Effector memory CD8-positive, alpha-beta T cell (primary cell): ENCODE results near the gene LMO3.

Experiments
- ATAC-seq: fragments of 150-1000 bp; cut with Tn5 transposase; replicated peaks from 2 replicates; pipeline ENCODE4 v1.10.0; 2021; ENCODE audit warnings: mild to moderate bottlenecking, moderate library complexity
- DNase-seq, 3 experiments: peaks; one replicate each; pipeline ENCODE4 v3.0.0; 2021
- H3K27ac Mint-ChIP-seq, 2 donors: one replicate each; pipeline ENCODE4 v1.8.0; 2022; ENCODE audit warnings: mild to moderate bottlenecking in 2 of 2, mixed read lengths in 2 of 2, moderate library complexity in 2 of 2
- H3K27me3 Mint-ChIP-seq, 2 donors: one replicate each; pipeline ENCODE4 v1.8.0; 2022; ENCODE audit warnings: mixed read lengths in 2 of 2
- H3K36me3 Mint-ChIP-seq: one replicate; pipeline ENCODE4 v1.8.0; 2022; ENCODE audit warnings: mild to moderate bottlenecking, moderate library complexity, mixed read lengths; ENCODE audit not compliant: insufficient read depth
- H3K4me1 Mint-ChIP-seq, 2 donors: one replicate each; pipeline ENCODE4 v1.8.0; 2022; ENCODE audit warnings: low read depth in 2 of 2, mixed read lengths in 2 of 2
- H3K4me3 Mint-ChIP-seq, 2 donors: one replicate each; pipeline ENCODE4 v1.8.0; 2022; ENCODE audit warnings: mild to moderate bottlenecking in 2 of 2, mixed read lengths in 2 of 2, moderate library complexity in 2 of 2
- H3K9me3 Mint-ChIP-seq, 2 donors: one replicate each; pipeline ENCODE4 v1.8.0; 2022; ENCODE audit warnings: mixed read lengths in 2 of 2
- total RNA-seq, 9 experiments: gene quantifications; one replicate each; lab custom pipeline; 2026; lab: John Stamatoyannopoulos, UW

Gene LMO3
- total RNA-seq, result 0 to 0.07 (median 0) reads per million in 9 experiments

GRCh38 chr12:16606117-16606200 is at the start of gene LMO3:
LMO3 (minus strand) TSS chr12:16606162; CDS start chr12:16600860, 5,302 bp downstream.
- Mint-ChIP-seq H3K36me3 (no peaks in the 10 kb centered on the region), H3K27me3 (peaks cover 12 to 23% of the 10 kb centered on the region in 2 donors), H3K4me1 (no peaks in the 10 kb centered on the region), H3K9me3 (peaks cover 8 to 10% of the 10 kb centered on the region in 2 donors), H3K4me3 (no peak within 1 kb of the TSS), H3K27ac (no peak within 1 kb of the TSS)
- ATAC-seq, result no peak
- DNase-seq, result no peak

DNA sequence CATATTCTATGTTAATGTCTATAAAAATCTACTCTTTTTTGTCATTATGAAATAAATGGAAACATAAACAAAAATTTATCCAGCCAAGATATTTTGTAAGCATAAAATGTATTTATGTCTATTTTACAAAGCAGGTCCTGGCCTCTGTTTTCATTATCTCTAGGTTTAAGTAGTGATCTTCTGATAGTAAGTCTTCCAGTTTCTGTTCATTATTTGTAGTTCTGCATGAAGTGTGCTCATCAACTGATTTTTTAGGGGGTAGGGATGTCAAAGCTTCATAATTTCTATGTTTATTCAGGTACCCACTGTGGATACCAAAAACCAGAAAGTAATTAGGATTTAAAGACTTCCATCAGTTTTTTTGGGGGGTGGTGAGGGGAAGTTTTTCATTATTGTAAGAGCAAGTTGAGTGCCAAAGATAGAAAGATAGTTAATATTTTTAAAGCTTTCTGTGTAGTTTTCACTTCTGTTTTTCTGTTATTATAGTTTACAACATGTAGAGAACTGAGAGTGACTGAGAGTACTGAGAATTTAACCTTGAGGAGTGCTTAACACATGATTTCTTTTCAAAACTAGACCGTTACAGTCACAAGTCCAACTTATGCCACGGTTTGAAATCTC is 30.6 kb upstream of the LMO3 start:
- peaks cover 0 to 6% of the 10 kb centered on the region in 2 donors for H3K9me3 Mint-ChIP-seq
- no peak for DNase-seq
- no peak overlapping the region for H3K4me3 Mint-ChIP-seq
- no peaks in the 10 kb centered on the region for H3K27me3 Mint-ChIP-seq
- H3K27ac Mint-ChIP-seq, result no peak overlapping the region
- no peak for ATAC-seq
- H3K4me1 Mint-ChIP-seq, result no peaks in the 10 kb centered on the region
- H3K36me3 Mint-ChIP-seq, result no peaks in the 10 kb centered on the region

- H3K4me1 Mint-ChIP-seq, result no peaks in the 10 kb centered on the region
- H3K36me3 Mint-ChIP-seq, result no peaks in the 10 kb centered on the region
- no peaks in the 10 kb centered on the region for H3K27me3 Mint-ChIP-seq
- no peak overlapping the region for H3K4me3 Mint-ChIP-seq
- no peak overlapping the region for H3K27ac Mint-ChIP-seq
- DNase-seq, result no peak
- ATAC-seq, result no peak
- H3K9me3 Mint-ChIP-seq, result peaks cover 4 to 8% of the 10 kb centered on the region in 2 donors
Observed at GRCh38 chr12:16634786-16635185, 28.8 kb upstream of the LMO3 start.

DNA sequence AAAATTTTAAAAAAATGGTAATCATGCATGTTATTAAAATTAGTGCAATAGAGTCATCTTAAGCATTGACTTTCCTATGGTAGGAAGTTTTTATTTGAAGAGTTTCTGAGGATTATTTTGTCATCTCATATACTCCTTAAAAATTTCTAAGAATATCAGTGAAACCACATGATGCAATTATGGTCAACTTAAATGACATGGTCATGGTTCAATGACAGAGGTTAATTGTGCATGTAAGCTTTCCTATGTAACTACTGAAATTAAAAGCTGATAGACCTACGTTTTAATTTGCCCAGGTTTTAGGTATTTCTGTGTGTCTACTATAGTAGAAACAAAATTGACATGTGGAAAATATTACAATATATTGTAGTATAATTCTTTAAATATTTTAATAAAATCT is 21.0 kb upstream of the LMO3 start:
- Mint-ChIP-seq H3K27me3 (no peaks in the 10 kb centered on the region), H3K4me1 (no peaks in the 10 kb centered on the region), H3K27ac (no peak overlapping the region), H3K4me3 (no peak overlapping the region), H3K36me3 (no peaks in the 10 kb centered on the region), H3K9me3 (peaks cover 5 to 16% of the 10 kb centered on the region in 2 donors)
- DNase-seq, result no peak
- no peak for ATAC-seq

- H3K36me3 Mint-ChIP-seq, result no peaks in the 10 kb centered on the region
- H3K9me3 Mint-ChIP-seq, result no peaks in the 10 kb centered on the region
- ATAC-seq (no peak), DNase-seq (no peak)
- no peaks in the 10 kb centered on the region for H3K27me3 Mint-ChIP-seq
- no peak overlapping the region for H3K4me3 Mint-ChIP-seq
- no peak overlapping the region for H3K27ac Mint-ChIP-seq
- H3K4me1 Mint-ChIP-seq, result no peaks in the 10 kb centered on the region
Observed at GRCh38 chr12:16622338-16622737, 16.4 kb upstream of the LMO3 start.

- ATAC-seq (no peak), DNase-seq (no peak)
- Mint-ChIP-seq H3K27me3 (no peaks in the 10 kb centered on the region), H3K27ac (no peak overlapping the region), H3K4me1 (no peaks in the 10 kb centered on the region), H3K4me3 (no peak overlapping the region), H3K9me3 (peaks cover 0 to 1% of the 10 kb centered on the region in 2 donors), H3K36me3 (no peaks in the 10 kb centered on the region)
Observed at GRCh38 chr12:16619537-16619936, 13.6 kb upstream of the LMO3 start.

DNA sequence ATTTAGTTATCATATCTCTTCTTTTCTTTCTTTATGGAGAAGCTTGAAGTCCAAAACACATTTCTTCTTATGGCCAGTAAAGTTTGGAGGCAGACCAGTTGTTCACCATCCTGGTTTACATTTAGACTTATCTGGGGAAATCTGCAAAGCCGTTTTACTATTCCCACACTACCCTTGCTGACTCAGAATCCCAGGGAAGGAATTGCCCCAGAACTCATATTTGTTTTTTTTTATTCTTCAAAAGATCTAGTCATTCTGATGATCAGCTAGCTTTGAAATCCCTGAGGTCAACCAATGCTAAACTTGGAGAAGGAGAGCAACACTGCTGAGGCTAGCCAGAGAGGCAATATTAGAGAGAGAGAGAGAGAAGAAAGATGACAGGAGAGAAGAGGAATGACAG is 12.3 kb upstream of the LMO3 start:
- ATAC-seq (no peak), DNase-seq (no peak)
- Mint-ChIP-seq H3K4me3 (no peak overlapping the region), H3K36me3 (no peaks in the 10 kb centered on the region), H3K9me3 (peaks cover 0 to 1% of the 10 kb centered on the region in 2 donors), H3K4me1 (no peaks in the 10 kb centered on the region), H3K27ac (no peak overlapping the region), H3K27me3 (no peaks in the 10 kb centered on the region)

- no peaks in the 10 kb centered on the region for H3K36me3 Mint-ChIP-seq
- H3K27ac Mint-ChIP-seq, result no peak overlapping the region
- H3K9me3 Mint-ChIP-seq, result peaks cover 0 to 6% of the 10 kb centered on the region in 2 donors
- no peaks in the 10 kb centered on the region for H3K4me1 Mint-ChIP-seq
- ATAC-seq, result no peak
- DNase-seq, result no peak
- H3K27me3 Mint-ChIP-seq, result no peaks in the 10 kb centered on the region
- H3K4me3 Mint-ChIP-seq, result no peak overlapping the region
Observed at GRCh38 chr12:16613199-16613598, 7.2 kb upstream of the LMO3 start.

DNA sequence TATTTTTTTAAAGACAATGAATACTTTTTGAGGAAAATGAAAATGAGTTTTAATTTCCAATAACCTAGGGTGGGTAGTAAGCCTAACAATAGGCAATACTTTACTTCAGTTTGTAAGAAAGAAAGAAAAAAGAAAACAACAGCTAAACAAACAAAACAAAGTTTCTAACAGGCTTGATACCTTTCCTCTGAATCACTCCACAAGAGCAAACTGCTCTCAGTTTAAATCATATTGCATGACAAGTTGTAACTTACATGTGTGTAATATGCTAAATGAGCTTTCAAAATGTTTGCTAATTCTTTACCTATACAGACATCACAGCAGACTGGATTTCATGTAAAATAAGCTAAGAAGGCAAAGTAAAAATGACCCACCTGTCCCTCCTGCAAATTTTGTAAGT is 6.7 kb upstream of the LMO3 start:
- no peak overlapping the region for H3K4me3 Mint-ChIP-seq
- no peaks in the 10 kb centered on the region for H3K27me3 Mint-ChIP-seq
- no peak overlapping the region for H3K27ac Mint-ChIP-seq
- H3K4me1 Mint-ChIP-seq, result no peaks in the 10 kb centered on the region
- DNase-seq, result no peak
- ATAC-seq, result no peak
- H3K9me3 Mint-ChIP-seq, result peaks cover 4 to 6% of the 10 kb centered on the region in 2 donors
- H3K36me3 Mint-ChIP-seq, result no peaks in the 10 kb centered on the region

DNA sequence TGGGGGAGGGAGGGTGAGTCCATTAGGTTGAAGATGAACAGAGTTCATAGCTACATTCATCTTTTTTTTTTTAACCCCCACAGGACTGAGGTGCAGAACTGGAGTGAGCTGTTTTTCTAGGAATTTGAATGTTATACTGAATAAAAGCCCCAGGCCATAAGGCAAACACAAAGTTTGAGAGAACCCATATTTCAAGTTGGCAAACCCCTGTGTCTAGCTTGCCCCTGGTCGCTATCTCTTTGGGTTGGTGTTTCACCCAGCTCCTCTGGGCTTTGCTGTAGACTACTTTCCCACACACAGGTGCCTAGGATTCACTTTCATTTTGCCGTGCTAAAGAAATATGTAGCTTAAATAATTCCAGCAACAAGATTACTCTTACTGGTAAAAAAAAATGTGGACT is 5.2 kb upstream of the LMO3 start:
- H3K27ac Mint-ChIP-seq, result no peak overlapping the region
- no peaks in the 10 kb centered on the region for H3K36me3 Mint-ChIP-seq
- peaks cover 8% of the 10 kb centered on the region in 2 donors for H3K9me3 Mint-ChIP-seq
- H3K4me3 Mint-ChIP-seq, result no peak overlapping the region
- peaks cover 8 to 15% of the 10 kb centered on the region in 2 donors for H3K27me3 Mint-ChIP-seq
- DNase-seq (no peak), ATAC-seq (no peak)
- H3K4me1 Mint-ChIP-seq, result no peaks in the 10 kb centered on the region

GRCh38 chr12:16610743-16611142 is 4.8 kb upstream of the LMO3 start:
- no peak for DNase-seq
- Mint-ChIP-seq H3K27me3 (peaks cover 10 to 19% of the 10 kb centered on the region in 2 donors), H3K4me1 (no peaks in the 10 kb centered on the region), H3K4me3 (no peak overlapping the region), H3K27ac (no peak overlapping the region), H3K36me3 (no peaks in the 10 kb centered on the region), H3K9me3 (peaks cover 8 to 10% of the 10 kb centered on the region in 2 donors)
- ATAC-seq, result no peak

- Mint-ChIP-seq H3K36me3 (no peaks in the 10 kb centered on the region), H3K27ac (no peak overlapping the region), H3K4me3 (no peak overlapping the region), H3K9me3 (peaks cover 8 to 10% of the 10 kb centered on the region in 2 donors), H3K27me3 (peaks cover 12 to 23% of the 10 kb centered on the region in 2 donors), H3K4me1 (no peaks in the 10 kb centered on the region)
- ATAC-seq, result no peak
- no peak for DNase-seq
Observed at GRCh38 chr12:16610001-16610585, 4.1 kb upstream of the LMO3 start.

DNA sequence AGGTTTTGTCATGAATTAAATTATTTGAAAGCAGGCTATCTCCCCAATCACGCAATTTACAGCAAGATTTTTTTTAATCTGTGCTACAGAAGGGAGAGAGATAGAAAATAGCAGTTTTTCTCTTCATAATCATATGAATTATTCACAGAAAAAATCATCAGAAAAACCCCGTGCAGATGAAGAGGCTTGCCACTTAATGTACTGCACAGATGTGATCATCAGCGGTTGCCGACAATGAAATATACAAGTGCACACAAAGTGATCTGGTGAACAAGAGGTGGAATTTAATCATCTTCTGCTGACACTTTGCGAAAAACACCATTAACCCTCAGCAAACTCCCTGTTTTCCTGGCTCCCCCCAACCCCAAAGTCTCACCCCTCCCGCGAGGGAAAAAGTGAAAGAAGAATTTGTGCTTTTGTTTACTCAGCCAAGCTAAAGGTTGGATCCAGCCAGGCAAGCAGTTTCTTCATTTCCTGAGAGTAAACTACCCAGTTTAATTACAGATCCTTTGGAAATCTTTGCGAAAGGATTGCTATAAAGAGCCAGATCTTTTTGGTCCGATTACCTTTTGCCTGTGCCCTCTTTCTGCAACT is 3.1 kb upstream of the LMO3 start:
- Mint-ChIP-seq H3K4me1 (no peaks in the 10 kb centered on the region), H3K27me3 (peaks cover 12 to 23% of the 10 kb centered on the region in 2 donors), H3K4me3 (no peak overlapping the region), H3K27ac (no peak overlapping the region), H3K36me3 (no peaks in the 10 kb centered on the region), H3K9me3 (peaks cover 8 to 10% of the 10 kb centered on the region in 2 donors)
- DNase-seq (no peak), ATAC-seq (no peak)

GRCh38 chr12:16607906-16608775 is 2.2 kb upstream of the LMO3 start:
- H3K27ac Mint-ChIP-seq, result no peak overlapping the region
- H3K36me3 Mint-ChIP-seq, result no peaks in the 10 kb centered on the region
- ATAC-seq, result no peak
- no peaks in the 10 kb centered on the region for H3K4me1 Mint-ChIP-seq
- no peak overlapping the region for H3K4me3 Mint-ChIP-seq
- peaks cover 12 to 23% of the 10 kb centered on the region in 2 donors for H3K27me3 Mint-ChIP-seq
- DNase-seq, result no peak
- H3K9me3 Mint-ChIP-seq, result peaks cover 8 to 10% of the 10 kb centered on the region in 2 donors
